ENCODE measurements around the gene CCL25. TPM values are rescaled to one million over a fixed set of nuclear protein-coding genes. Genes with fewer than 3 reads are reported as not detected.
"Not testable (repeated sequence)": the region's sequence is repeated elsewhere in the genome, so short reads cannot be mapped to it uniquely, and the experiment has no call there.

The CCL25 gene
- total RNA-seq, 6 donors from 2014 or later: not detected

DNA sequence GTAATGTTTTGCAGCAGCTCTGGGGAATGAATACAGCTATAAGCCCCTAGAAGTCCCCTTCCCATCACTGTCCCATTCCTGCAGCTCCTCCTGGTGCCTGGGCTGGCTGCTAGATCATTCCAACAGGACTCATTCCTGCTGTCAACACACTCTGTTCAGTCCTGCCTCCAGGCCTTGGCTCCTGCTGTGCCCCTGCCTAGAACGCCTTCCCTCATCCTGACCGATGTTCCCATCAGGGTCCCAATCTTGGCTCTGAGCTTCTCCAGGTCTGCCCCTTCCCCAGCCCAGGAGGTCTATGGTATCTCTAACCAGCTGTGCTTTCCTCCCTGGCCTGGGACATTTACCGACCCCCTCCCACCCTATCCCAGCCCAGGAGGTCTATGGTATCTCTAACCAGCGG lies 48.8 kb downstream of the CCL25 start:
- ATAC-seq (ENCODE audit: low FRiP score in 2 of 2) (peak in 1 of 2 donors; percentile 47), DNase-seq (no peak)
- Histone ChIP-seq H3K27me3 (no peaks in the 10 kb centered on the region), H3K4me3 (no peak overlapping the region), H3K9me3 (peaks cover 3 to 9% (median 7%) of the 10 kb centered on the region in 4 donors), H3K27ac (no peak overlapping the region), H3K4me1 (no peaks in the 10 kb centered on the region), H3K36me3 (no peaks in the 10 kb centered on the region)
- WGBS, 2 donors: 93 to 95% methylated on average over 4 of the region's 4 CpGs
- TF ChIP-seq POLR2A (IDR thresholded peaks at IDR 0.05) (no peak), EP300 (IDR thresholded peaks at IDR 0.05) (no peak), POLR2AphosphoS5 (IDR thresholded peaks at IDR 0.05) (no peak)
- TF ChIP-seq, protein P1, sequence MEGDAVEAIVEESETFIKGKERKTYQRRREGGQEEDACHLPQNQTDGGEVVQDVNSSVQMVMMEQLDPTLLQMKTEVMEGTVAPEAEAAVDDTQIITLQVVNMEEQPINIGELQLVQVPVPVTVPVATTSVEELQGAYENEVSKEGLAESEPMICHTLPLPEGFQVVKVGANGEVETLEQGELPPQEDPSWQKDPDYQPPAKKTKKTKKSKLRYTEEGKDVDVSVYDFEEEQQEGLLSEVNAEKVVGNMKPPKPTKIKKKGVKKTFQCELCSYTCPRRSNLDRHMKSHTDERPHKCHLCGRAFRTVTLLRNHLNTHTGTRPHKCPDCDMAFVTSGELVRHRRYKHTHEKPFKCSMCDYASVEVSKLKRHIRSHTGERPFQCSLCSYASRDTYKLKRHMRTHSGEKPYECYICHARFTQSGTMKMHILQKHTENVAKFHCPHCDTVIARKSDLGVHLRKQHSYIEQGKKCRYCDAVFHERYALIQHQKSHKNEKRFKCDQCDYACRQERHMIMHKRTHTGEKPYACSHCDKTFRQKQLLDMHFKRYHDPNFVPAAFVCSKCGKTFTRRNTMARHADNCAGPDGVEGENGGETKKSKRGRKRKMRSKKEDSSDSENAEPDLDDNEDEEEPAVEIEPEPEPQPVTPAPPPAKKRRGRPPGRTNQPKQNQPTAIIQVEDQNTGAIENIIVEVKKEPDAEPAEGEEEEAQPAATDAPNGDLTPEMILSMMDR (IDR thresholded peaks at IDR 0.05): no peak

DNA sequence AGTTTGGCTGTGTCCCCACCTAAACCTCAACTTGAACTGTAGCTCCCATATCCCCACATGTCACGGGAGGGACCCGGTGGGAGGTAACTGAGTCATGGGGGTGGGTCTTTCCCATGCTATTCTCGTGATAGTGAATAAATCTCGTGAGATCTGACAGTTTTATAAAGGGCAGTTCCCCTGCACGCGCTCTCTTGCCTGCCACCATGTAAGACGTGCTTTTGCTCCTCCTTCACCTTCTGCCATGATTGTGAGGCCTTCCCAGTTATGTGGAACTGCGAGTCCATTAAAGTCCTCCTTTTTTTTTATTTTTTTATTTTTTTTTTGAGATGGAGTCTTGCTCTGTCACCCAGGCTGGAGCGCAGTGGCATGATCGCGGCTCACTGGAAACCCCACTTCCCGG lies 49.4 kb downstream of the CCL25 start:
- H3K36me3 ChIP-seq; H3K4me1 ChIP-seq; H3K9me3 ChIP-seq; DNase-seq; H3K27ac ChIP-seq; H3K27me3 ChIP-seq; H3K4me3 ChIP-seq; ATAC-seq (ENCODE audit: low FRiP score in 2 of 2): not testable (repeated sequence)
- WGBS, 2 donors: 89 to 90% methylated on average over 12 of the region's 12 CpGs

DNA sequence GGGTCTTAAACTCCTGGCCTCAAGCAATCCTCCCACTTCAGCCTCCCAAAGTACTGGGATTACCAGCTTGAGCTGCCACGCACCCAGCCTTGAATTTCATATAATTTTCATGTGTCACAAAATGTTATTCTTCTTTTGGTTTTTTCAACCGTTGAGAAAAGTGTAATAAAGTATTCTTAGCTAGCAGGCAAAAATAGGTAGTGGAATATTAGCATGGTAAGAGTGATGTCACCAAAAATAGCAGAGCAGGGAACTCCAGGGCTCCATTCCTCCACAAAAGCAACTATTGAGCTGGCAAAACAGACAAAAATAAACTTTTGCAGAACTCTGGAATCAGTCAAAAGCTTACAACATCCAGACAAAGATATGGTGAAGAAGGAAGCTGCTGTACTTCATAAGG lies 52.9 kb downstream of the CCL25 start:
- 82 to 87% methylated on average over 2 of the region's 2 CpGs for WGBS, 2 donors

DNA sequence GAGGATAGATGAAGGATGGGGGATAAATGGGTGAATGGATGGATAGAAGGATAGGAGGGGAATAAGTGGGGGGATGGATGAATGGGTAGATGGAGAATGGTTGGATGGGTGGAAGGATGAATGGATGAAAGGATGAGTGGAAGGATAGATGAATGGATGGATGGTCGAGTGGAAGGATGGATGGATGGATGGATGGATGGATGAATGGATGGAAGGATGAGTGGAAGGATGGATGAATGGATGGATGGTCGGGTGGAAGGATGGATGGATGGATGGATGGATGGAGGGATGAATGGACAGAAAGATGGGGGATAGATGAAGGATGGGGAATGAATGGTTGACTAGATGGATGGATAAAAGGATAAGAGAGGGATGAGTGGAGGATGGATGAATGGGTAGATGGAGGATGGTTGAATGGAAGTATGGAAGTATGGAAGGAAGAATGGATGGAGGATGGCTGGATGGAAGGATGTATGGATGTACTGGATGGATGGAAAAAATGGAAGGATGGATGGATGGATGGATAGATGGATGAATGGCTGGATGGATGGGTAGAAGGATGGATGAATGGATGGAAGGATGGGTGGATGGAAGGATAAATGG lies 54.8 kb downstream of the CCL25 start:
- Histone ChIP-seq H3K36me3 (no peaks in the 10 kb centered on the region), H3K9me3 (no peaks in the 10 kb centered on the region), H3K27me3 (no peaks in the 10 kb centered on the region), H3K27ac (no peak overlapping the region), H3K4me3 (no peak overlapping the region), H3K4me1 (no peaks in the 10 kb centered on the region)
- ATAC-seq (ENCODE audit: low FRiP score in 2 of 2) (no peak), DNase-seq (no peak)
- WGBS, 2 donors: 75% methylated on average over 2 of the region's 2 CpGs
- no peak for TF ChIP-seq POLR2AphosphoS5 (IDR thresholded peaks at IDR 0.05)
- TF ChIP-seq, protein P1 (IDR thresholded peaks at IDR 0.05): no peak
- no peak for TF ChIP-seq EP300 (IDR thresholded peaks at IDR 0.05)
- TF ChIP-seq POLR2A (IDR thresholded peaks at IDR 0.05): no peak

More for the DNA sequence above, 52.9 kb downstream of the CCL25 start:
- Histone ChIP-seq H3K36me3 (no peaks in the 10 kb centered on the region), H3K4me3 (no peak overlapping the region), H3K4me1 (no peaks in the 10 kb centered on the region), H3K9me3 (no peaks in the 10 kb centered on the region), H3K27ac (no peak overlapping the region), H3K27me3 (no peaks in the 10 kb centered on the region)
- no peak for TF ChIP-seq POLR2A (IDR thresholded peaks at IDR 0.05)
- no peak for TF ChIP-seq EP300 (IDR thresholded peaks at IDR 0.05)
- TF ChIP-seq, protein P1 (IDR thresholded peaks at IDR 0.05): no peak
- no peak for TF ChIP-seq POLR2AphosphoS5 (IDR thresholded peaks at IDR 0.05)
- ATAC-seq (ENCODE audit: low FRiP score in 2 of 2) (no peak), DNase-seq (no peak)

DNA sequence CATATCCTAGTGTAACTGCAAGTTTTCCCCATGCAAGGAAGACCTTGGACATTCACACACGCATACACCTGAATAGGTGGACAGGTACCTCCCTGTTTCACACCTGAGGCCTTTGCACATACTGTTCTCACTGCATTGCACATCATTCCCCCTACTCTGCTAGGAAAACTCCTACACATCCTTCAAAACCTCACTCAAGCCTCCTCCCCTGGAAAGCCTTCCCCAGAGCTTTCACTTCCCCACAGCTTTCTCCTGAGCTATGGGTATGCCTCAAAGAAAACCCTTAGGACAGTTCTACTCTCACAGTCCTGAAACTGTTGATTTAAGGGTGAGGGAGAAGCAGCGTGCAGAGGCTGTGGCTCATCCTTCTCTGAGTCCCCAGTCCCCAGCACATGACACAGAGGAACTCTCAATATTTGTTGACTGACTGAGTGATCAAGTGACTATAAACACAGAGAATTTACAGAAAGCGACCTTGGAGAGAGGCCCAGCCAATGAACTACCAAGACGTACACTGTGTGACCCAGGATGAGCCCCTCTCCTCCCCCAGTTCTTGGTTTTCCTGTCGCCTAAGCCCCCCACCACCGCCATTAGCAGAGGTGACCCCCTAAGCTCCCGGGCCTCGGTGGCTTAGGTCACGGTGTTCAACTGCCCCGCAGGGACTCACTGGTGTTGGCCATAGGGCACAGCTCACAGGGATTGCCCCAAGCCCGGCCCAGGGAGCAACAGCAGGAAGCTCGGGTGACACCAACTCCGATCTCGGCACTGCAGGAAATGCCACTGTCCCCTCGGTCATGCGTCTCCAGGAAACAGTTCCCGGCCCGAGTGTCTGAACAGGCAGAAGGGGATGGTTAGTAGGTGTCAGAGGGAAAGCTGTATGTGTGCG lies 56.2 kb downstream of the CCL25 start:
- Histone ChIP-seq H3K4me3 (no peak overlapping the region), H3K27me3 (no peaks in the 10 kb centered on the region), H3K27ac (no peak overlapping the region), H3K4me1 (peaks cover 0 to 3% (median 0%) of the 10 kb centered on the region in 4 donors), H3K36me3 (no peaks in the 10 kb centered on the region), H3K9me3 (no peaks in the 10 kb centered on the region)
- TF ChIP-seq POLR2A (IDR thresholded peaks at IDR 0.05) (no peak), EP300 (IDR thresholded peaks at IDR 0.05) (no peak), POLR2AphosphoS5 (IDR thresholded peaks at IDR 0.05) (no peak)
- TF ChIP-seq, protein P1 (IDR thresholded peaks at IDR 0.05): no peak
- WGBS, 2 donors: 68 to 90% methylated on average over 10 to 19 of the region's 19 CpGs
- no peak for DNase-seq
- no peak for ATAC-seq (ENCODE audit: low FRiP score in 2 of 2)

Measured in upper lobe of left lung (tissue), 6 donors.